ENCODE results near the gene UHRF1.
"Not testable (repeated sequence)": the region's sequence is repeated elsewhere in the genome, so short reads cannot be mapped to it uniquely, and the experiment has no call there.

Gene UHRF1

GRCh38 chr19:4970558-4971423, 61.5 kb downstream of the UHRF1 start:
- peak in 1 of 2 donors; percentile 16 for DNase-seq
- H3K4me3 Mint-ChIP-seq, result peak overlapping the region; percentile 88 to 97
- H3K4me1 Mint-ChIP-seq, result peaks cover 53% of the 10 kb centered on the region
- peak overlapping the region; percentile 40 to 97 for H3K27ac Mint-ChIP-seq
- no peaks in the 10 kb centered on the region for H3K27me3 Mint-ChIP-seq
- no peaks in the 10 kb centered on the region for H3K9me3 Mint-ChIP-seq
- no peak for ATAC-seq

GRCh38 chr19:4971424-4971793, 62.1 kb downstream of the UHRF1 start:
- H3K9me3 Mint-ChIP-seq, result no peaks in the 10 kb centered on the region
- peak in 1 of 2 donors; percentile 19 for DNase-seq
- no peaks in the 10 kb centered on the region for H3K27me3 Mint-ChIP-seq
- ATAC-seq, result no peak
- H3K4me1 Mint-ChIP-seq, result peaks cover 53% of the 10 kb centered on the region
- peak overlapping the region; percentile 8 to 86 for H3K27ac Mint-ChIP-seq
- H3K4me3 Mint-ChIP-seq, result peak overlapping the region; percentile 88 to 97

- no peak for ATAC-seq
- H3K27ac Mint-ChIP-seq, result peak overlapping the region; percentile 31 to 86
- H3K4me1 Mint-ChIP-seq, result peaks cover 54% of the 10 kb centered on the region
These were observed 62.7 kb downstream of the UHRF1 start for GRCh38 chr19:4971816-4972495.

GRCh38 chr19:4972509-4973230, 63.4 kb downstream of the UHRF1 start:
- DNase-seq (no peak), ATAC-seq (no peak)
- Mint-ChIP-seq H3K27me3 (no peaks in the 10 kb centered on the region), H3K4me3 (peak overlapping the region in 1 of 2 donors; percentile 2), H3K4me1 (peaks cover 60% of the 10 kb centered on the region), H3K27ac (no peak overlapping the region), H3K9me3 (no peaks in the 10 kb centered on the region)

More at GRCh38 chr19:4971816-4972495, 62.7 kb downstream of the UHRF1 start:
- DNase-seq, result no peak
- no peaks in the 10 kb centered on the region for H3K27me3 Mint-ChIP-seq
- peak overlapping the region in 1 of 2 donors; percentile 88 for H3K4me3 Mint-ChIP-seq
- H3K9me3 Mint-ChIP-seq, result no peaks in the 10 kb centered on the region

- Mint-ChIP-seq H3K9me3 (no peaks in the 10 kb centered on the region), H3K4me3 (no peak overlapping the region), H3K4me1 (peaks cover 55% of the 10 kb centered on the region), H3K27me3 (no peaks in the 10 kb centered on the region), H3K27ac (peak overlapping the region; percentile 6 to 36)
- DNase-seq, result no peak
- ATAC-seq, result no peak
These were observed 65.7 kb downstream of the UHRF1 start for GRCh38 chr19:4974880-4975469.

GRCh38 chr19:4975601-4976000, 66.3 kb downstream of the UHRF1 start:
- DNase-seq, ATAC-seq, H3K27me3 Mint-ChIP-seq, H3K4me3 Mint-ChIP-seq, H3K9me3 Mint-ChIP-seq, H3K27ac Mint-ChIP-seq: not testable (repeated sequence)
- H3K4me1 Mint-ChIP-seq, result peaks cover 50% of the 10 kb centered on the region

GRCh38 chr19:4976401-4977298, 67.3 kb downstream of the UHRF1 start:
- H3K27ac Mint-ChIP-seq, result peak overlapping the region in 1 of 2 donors; percentile 38
- H3K9me3 Mint-ChIP-seq, result no peaks in the 10 kb centered on the region
- peaks cover 50% of the 10 kb centered on the region for H3K4me1 Mint-ChIP-seq
- no peaks in the 10 kb centered on the region for H3K27me3 Mint-ChIP-seq
- DNase-seq (no peak), ATAC-seq (no peak)
- H3K4me3 Mint-ChIP-seq, result no peak overlapping the region

GRCh38 chr19:4977299-4978174, 68.2 kb downstream of the UHRF1 start:
- Mint-ChIP-seq H3K27me3 (no peaks in the 10 kb centered on the region), H3K27ac (no peak overlapping the region), H3K4me3 (no peak overlapping the region), H3K4me1 (peaks cover 45% of the 10 kb centered on the region), H3K9me3 (no peaks in the 10 kb centered on the region)
- DNase-seq (no peak), ATAC-seq (no peak)

GRCh38 chr19:4979211-4979807, 70.0 kb downstream of the UHRF1 start:
- ATAC-seq, result no peak
- H3K4me3 Mint-ChIP-seq, result no peak overlapping the region
- H3K4me1 Mint-ChIP-seq, result peaks cover 44% of the 10 kb centered on the region

GRCh38 chr19:4980067-4980466, 70.8 kb downstream of the UHRF1 start:
- ATAC-seq, result no peak
- no peak overlapping the region for H3K4me3 Mint-ChIP-seq

More at GRCh38 chr19:4979211-4979807, 70.0 kb downstream of the UHRF1 start:
- no peaks in the 10 kb centered on the region for H3K27me3 Mint-ChIP-seq
- H3K27ac Mint-ChIP-seq, result peak overlapping the region in 1 of 2 donors; percentile 30
- H3K9me3 Mint-ChIP-seq, result no peaks in the 10 kb centered on the region
- DNase-seq, result no peak

GRCh38 chr19:4980838-4981680, 71.8 kb downstream of the UHRF1 start:
- Mint-ChIP-seq H3K4me3 (no peak overlapping the region), H3K9me3 (no peaks in the 10 kb centered on the region), H3K27ac (peak overlapping the region in 1 of 2 donors; percentile 89), H3K4me1 (peaks cover 45% of the 10 kb centered on the region), H3K27me3 (no peaks in the 10 kb centered on the region)
- DNase-seq, result no peak
- ATAC-seq, result no peak

More at GRCh38 chr19:4980067-4980466, 70.8 kb downstream of the UHRF1 start:
- no peaks in the 10 kb centered on the region for H3K9me3 Mint-ChIP-seq
- H3K27me3 Mint-ChIP-seq, result no peaks in the 10 kb centered on the region
- DNase-seq, result no peak
- peaks cover 40% of the 10 kb centered on the region for H3K4me1 Mint-ChIP-seq
- no peak overlapping the region for H3K27ac Mint-ChIP-seq

GRCh38 chr19:4981681-4981958, 72.3 kb downstream of the UHRF1 start:
- no peak for DNase-seq
- H3K4me3 Mint-ChIP-seq, result no peak overlapping the region
- H3K27me3 Mint-ChIP-seq, result no peaks in the 10 kb centered on the region
- ATAC-seq, result peak; percentile 55
- no peaks in the 10 kb centered on the region for H3K9me3 Mint-ChIP-seq
- peak overlapping the region in 1 of 2 donors; percentile 54 for H3K27ac Mint-ChIP-seq
- peaks cover 51% of the 10 kb centered on the region for H3K4me1 Mint-ChIP-seq

Measured in stimulated activated naive CD8-positive, alpha-beta T cell treated with anti-CD3 and anti-CD28 coated beads, Interleukin-15, amount 100 ng/mL, for 72 hours (primary cell).